Osteoblast (primary cell): ENCODE measurements around the gene SPACA6. TPM values are rescaled to one million over a fixed set of nuclear protein-coding genes. Genes with fewer than 3 reads are reported as not detected.

Experiments used
- DNase-seq: peaks from one replicate; pipeline ENCODE4 v3.0.0; 2011; ENCODE audit warnings: low spot score, mixed read lengths; ENCODE audit not compliant: insufficient read length; ENCODE audit errors: missing footprints
- H2AFZ ChIP-seq: 2 replicates; pipeline ENCODE4 v1.6.0; 2011; ENCODE audit warnings: mild to moderate bottlenecking, low read length
- H3K27ac ChIP-seq: 2 replicates; pipeline ENCODE4 v1.5.1; 2011; ENCODE audit warnings: mild to moderate bottlenecking, low read depth, low read length, moderate library complexity
- H3K27me3 ChIP-seq: 2 replicates; pipeline ENCODE4 v1.6.0; 2012; ENCODE audit warnings: mild to moderate bottlenecking, control low read depth, inconsistent platforms, low read length, moderate library complexity; ENCODE audit not compliant: insufficient read depth
- H3K36me3 ChIP-seq: 2 replicates; pipeline ENCODE4 v1.5.1; 2011; ENCODE audit warnings: mild to moderate bottlenecking, low read length, control low read depth, moderate library complexity; ENCODE audit not compliant: insufficient read depth
- H3K4me1 ChIP-seq: 2 replicates; pipeline ENCODE4 v1.5.1; 2011; ENCODE audit warnings: mild to moderate bottlenecking, low read length, control low read depth, moderate library complexity; ENCODE audit not compliant: insufficient read depth
- H3K4me2 ChIP-seq: 2 replicates; pipeline ENCODE4 v1.6.0; 2011; ENCODE audit warnings: mild to moderate bottlenecking, low read length; ENCODE audit not compliant: insufficient read depth
- H3K4me3 ChIP-seq: fragments of 200-600 bp; sonication (generic); 3 replicates; pipeline ENCODE4 v1.5.1; 2012; ENCODE audit warnings: mild to moderate bottlenecking, low read length, inconsistent platforms; ENCODE audit not compliant: insufficient read depth
- H3K79me2 ChIP-seq: 2 replicates; pipeline ENCODE4 v1.6.0; 2012; ENCODE audit warnings: mild to moderate bottlenecking, low read length, control low read depth, inconsistent platforms; ENCODE audit not compliant: insufficient read depth
- H3K9me3 ChIP-seq: 2 replicates; pipeline ENCODE4 v1.5.1; 2011; ENCODE audit warnings: low read depth, low read length, control low read depth
- H4K20me1 ChIP-seq: 2 replicates; pipeline ENCODE4 v1.6.0; 2012; ENCODE audit warnings: mild to moderate bottlenecking, low read length, control low read depth; ENCODE audit not compliant: insufficient read depth
- total RNA-seq: library from RNA; depleted of rRNA; stranded (reverse); fragments of >200 nt; gene quantifications from 2 replicates; pipeline ENCODE4 v1.2.3, GENCODE V29; 2012
- TF ChIP-seq, protein P1 (sequence below): IDR thresholded peaks from 2 replicates; pipeline ENCODE4 v1.5.1; 2011; ENCODE audit warnings: mild to moderate bottlenecking, low read depth, low read length, moderate library complexity; ENCODE audit errors: extremely low read depth

Gene SPACA6
- total RNA-seq, 1 donor: 12.7 TPM

DNA sequence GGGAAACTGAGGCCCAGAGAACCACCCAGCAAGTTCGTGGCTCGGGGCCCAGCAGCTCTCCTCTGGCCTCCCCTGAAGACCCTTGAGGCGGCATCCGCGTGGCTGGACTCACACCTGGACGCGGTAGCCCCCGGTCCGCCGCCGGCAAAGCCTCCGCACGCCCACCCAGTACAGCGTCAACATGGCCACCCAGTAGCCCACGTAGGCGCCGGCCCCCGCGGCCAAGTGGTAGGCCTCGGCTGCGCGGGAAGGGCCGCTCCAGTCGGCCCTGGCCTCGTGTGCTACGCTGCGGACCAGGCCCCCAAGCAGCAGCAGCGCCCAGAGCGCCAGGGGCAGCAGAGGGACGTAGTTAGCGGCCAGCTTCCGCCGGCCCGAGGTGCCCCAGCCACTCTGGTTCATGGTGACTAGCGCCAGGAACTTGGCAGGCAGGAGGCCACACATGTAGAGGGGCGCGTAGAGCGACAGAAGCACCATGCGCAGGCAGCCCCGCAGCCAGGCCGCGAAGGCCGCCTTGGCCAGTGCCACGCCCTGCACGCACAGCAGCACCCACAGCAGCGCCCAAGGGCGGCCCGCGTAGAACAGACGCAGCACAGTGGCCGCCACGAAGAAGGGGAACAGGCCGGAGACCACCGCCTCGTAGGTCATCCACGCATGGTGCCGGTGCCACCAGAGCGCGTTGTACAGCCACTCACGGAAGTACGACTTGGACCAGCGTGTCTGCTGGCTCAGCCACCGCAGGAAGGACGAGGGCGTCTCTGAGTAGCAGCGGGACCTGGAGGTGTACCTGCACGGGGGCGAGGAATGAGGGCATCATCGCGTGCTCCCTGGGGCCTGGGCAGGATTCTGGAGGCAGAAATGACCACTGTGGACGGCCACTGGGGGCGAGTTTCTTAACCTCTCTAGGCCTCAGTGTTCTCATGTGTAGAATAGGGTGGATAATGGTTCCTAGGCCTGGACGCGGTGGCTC is 20.5 kb downstream of the SPACA6 start:
- H3K27ac ChIP-seq: no peak overlapping the region
- H3K4me3 ChIP-seq: no peak overlapping the region
- H3K4me2 ChIP-seq: no peak overlapping the region
- H3K79me2 ChIP-seq: peaks cover 2% of the 10 kb centered on the region
- H3K4me1 ChIP-seq: no peaks in the 10 kb centered on the region
- H3K9me3 ChIP-seq: no peaks in the 10 kb centered on the region
- H3K36me3 ChIP-seq: peaks cover 20% of the 10 kb centered on the region
- peaks cover 3% of the 10 kb centered on the region for H4K20me1 ChIP-seq
- no peak overlapping the region for H2AFZ ChIP-seq
- TF ChIP-seq, protein P1, sequence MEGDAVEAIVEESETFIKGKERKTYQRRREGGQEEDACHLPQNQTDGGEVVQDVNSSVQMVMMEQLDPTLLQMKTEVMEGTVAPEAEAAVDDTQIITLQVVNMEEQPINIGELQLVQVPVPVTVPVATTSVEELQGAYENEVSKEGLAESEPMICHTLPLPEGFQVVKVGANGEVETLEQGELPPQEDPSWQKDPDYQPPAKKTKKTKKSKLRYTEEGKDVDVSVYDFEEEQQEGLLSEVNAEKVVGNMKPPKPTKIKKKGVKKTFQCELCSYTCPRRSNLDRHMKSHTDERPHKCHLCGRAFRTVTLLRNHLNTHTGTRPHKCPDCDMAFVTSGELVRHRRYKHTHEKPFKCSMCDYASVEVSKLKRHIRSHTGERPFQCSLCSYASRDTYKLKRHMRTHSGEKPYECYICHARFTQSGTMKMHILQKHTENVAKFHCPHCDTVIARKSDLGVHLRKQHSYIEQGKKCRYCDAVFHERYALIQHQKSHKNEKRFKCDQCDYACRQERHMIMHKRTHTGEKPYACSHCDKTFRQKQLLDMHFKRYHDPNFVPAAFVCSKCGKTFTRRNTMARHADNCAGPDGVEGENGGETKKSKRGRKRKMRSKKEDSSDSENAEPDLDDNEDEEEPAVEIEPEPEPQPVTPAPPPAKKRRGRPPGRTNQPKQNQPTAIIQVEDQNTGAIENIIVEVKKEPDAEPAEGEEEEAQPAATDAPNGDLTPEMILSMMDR: no peak
- DNase-seq: no peak
- no peaks in the 10 kb centered on the region for H3K27me3 ChIP-seq

DNA sequence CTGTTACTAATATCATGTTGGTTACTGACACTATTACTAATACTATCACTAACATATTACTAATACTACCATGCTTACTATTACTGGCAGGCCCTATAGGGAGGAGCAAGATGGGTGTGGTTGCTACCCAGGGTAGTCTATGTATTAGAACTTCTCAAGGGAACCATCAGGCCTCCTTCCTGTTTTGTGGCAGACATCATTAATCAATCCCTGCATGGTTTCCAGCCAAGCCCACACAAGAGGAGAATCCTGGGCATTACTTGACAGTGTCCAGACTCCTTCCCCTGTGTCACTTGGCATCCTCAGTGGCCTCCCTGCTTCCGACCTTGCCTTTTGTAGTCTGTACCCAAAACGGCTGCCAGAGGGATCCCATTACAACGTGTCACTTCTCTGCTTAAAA is 21.7 kb downstream of the SPACA6 start:
- Histone ChIP-seq H2AFZ (no peak overlapping the region), H3K4me2 (no peak overlapping the region), H3K9me3 (no peaks in the 10 kb centered on the region), H3K4me3 (no peak overlapping the region), H4K20me1 (no peaks in the 10 kb centered on the region), H3K36me3 (peaks cover 23% of the 10 kb centered on the region), H3K27me3 (peaks cover 6% of the 10 kb centered on the region), H3K4me1 (no peaks in the 10 kb centered on the region), H3K79me2 (peaks cover 12% of the 10 kb centered on the region), H3K27ac (no peak overlapping the region)
- TF ChIP-seq, protein P1: no peak
- DNase-seq: no peak

DNA sequence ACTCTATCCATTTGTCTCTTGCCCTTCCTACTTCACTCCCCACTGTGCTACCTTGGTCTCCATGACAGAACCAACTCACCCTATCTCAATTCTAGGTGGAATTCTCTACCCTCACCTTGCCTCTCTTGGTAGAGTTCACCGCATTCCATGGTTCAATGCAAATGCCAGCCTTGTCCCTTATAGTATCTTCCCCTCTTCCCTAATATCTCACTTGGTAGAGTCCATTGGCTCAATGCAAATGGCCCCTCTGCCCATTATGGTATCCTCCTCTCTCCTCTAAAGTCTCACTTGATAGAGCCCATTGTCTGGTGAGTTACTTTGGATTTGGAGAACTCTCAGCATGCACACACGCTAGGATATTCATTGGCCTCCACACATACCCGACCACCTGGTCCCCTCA is 22.7 kb downstream of the SPACA6 start:
- peaks cover 17% of the 10 kb centered on the region for H3K79me2 ChIP-seq
- H3K4me2 ChIP-seq: no peak overlapping the region
- H2AFZ ChIP-seq: no peak overlapping the region
- no peak overlapping the region for H3K27ac ChIP-seq
- no peaks in the 10 kb centered on the region for H4K20me1 ChIP-seq
- TF ChIP-seq, protein P1: no peak
- no peak for DNase-seq
- peaks cover 6% of the 10 kb centered on the region for H3K27me3 ChIP-seq
- H3K4me3 ChIP-seq: no peak overlapping the region
- no peaks in the 10 kb centered on the region for H3K4me1 ChIP-seq
- peaks cover 23% of the 10 kb centered on the region for H3K36me3 ChIP-seq
- no peaks in the 10 kb centered on the region for H3K9me3 ChIP-seq

DNA sequence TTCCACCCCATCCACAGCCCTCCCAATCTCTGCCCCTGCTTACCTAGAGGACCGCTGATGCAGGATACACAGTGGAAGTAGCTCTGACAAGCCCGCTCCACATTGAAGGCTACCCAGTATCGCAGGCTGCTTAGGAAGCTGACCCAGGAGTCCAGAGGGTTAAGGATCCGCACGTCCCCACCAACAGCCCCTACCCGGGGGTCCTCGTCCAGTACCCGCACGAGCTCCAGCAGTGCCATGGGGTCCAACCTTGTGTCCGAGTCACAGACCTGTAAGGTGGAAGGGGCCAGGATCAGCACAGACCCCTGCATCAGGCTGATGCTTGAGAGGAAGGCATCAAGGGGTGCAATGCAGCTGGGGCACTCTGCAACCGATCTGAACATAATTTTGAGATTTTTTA is 23.8 kb downstream of the SPACA6 start:
- Histone ChIP-seq H3K4me2 (no peak overlapping the region), H3K4me3 (no peak overlapping the region), H3K79me2 (peaks cover 25% of the 10 kb centered on the region), H3K27me3 (peaks cover 6% of the 10 kb centered on the region), H2AFZ (no peak overlapping the region), H3K27ac (no peak overlapping the region), H3K9me3 (no peaks in the 10 kb centered on the region), H3K4me1 (no peaks in the 10 kb centered on the region), H3K36me3 (peaks cover 23% of the 10 kb centered on the region), H4K20me1 (no peaks in the 10 kb centered on the region)
- TF ChIP-seq, protein P1: no peak
- DNase-seq: no peak
